ENCODE measurements around the gene SPEN.
A peak's percentile ranks its signal among the peaks of the same experiment; 100 is the strongest.
"Not testable (repeated sequence)": the region's sequence is repeated elsewhere in the genome, so short reads cannot be mapped to it uniquely, and the experiment has no call there.

Gene SPEN

DNA sequence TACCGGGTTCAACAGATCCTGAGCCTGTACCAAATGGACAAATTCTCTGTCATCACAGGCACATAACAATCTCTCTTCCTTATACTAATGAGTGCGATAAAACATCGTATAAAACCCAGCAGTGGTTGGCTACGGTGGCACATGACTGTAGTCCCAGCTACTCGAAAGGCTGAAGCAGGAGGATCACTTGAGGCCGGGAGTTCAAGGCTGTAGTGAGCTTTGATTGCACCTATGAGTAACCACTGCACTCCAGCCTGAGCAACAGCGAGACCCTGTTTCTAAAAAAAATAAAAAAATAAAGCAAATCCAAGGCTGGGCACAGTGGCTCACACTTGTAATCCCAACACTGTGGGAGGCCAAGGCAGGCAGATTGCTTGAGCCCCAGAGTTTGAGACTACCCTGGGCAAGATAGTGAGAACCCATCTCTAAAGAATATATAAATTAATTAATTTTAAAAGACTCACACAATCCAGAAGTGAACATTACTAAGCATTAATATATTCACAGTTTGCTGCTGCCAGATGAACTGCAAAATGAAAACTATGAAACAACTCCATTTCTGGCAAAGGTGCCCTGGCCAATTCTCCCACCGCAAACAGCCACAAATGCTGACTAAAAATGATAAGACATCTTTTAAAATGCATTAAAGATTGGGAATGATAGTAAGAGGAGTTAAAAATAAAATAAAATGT lies 115.3 kb downstream of the SPEN start:
- DNase-seq (ENCODE audit: low spot score): no peak

DNA sequence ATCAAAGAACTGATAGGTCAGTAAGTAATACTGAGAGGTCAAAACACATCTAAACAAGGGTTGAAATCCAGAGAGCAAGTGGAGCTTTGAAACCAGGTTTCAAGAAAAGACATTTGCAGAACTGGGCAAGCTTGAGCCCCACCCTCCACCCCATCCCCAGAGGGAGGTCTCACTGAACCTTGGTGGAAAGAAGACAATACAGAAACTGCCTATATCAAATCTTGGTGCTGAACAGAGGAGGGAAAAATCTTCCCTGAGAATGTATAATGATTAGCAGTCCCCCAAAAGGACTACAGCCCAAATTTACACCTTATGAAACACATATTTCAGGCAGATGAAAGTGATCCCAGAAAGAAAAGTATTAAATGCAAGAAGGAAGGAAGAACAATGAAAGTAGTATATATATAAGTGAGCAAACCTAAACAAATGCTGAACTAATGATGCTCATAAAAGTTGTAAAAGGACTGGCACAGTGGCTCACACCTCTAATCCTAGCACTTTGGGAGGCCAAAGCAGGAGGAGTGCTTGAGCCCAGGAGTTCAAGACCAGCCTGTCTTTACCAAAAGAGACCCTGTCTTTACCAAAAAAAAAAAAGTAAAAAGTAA lies 116.0 kb downstream of the SPEN start:
- no peak for DNase-seq (ENCODE audit: low spot score)

DNA sequence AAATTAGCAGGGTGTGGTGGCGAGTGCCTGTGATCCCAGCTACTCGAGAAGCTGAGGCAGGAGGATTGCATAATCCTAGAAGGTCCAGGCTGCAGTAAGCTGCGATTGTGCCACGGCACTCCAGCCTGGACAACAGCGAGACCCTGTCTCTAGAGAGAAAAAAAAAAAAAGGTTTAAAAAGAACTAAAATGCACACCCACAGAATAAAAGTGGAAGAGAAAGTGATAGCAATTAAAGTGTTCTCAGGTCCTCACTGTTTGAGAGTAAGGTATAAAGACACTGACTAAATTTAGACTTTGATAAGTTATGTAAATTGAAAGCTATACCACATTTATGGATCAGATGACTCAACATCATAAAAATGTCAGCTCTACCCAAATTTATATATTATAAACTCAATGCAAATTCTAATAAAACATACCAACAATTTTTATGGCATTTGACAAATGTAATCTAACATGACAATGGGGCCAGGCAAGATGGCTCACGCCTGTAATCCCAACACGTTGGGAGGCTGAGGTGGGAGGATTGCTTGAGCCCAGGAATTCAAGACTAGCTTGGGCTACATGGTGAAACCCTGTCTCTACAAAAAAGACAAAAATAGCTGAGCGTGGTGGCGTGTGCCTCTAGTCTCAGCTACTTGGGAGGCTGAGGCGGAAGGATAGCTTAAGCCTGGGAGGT lies 116.6 kb downstream of the SPEN start:
- DNase-seq (ENCODE audit: low spot score): peak; percentile 44

DNA sequence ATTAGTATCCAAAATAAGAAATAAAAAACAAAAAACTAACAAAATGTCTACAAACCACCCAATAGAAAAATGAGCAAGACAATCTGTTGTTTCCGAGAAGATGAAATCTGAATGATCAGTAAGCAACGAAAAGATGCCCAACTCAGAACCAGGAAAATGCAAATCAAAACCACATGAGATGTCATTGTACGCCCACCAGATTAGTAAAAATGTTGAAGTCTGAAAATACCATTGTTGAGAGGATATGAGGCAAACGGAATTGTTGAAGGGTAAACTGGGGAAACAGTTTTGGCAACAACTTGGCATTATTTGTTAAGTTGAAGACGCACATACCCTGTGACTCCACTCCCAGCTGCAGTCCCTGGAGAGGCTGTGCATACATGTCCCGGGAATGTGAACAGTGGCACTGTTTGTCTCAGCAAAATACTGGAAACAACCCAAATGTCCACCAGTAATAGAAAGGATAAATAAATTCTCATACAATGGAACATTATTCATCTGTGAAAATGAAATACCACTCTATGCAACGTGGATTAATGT lies 117.8 kb downstream of the SPEN start:
- no peak for DNase-seq (ENCODE audit: low spot score)

DNA sequence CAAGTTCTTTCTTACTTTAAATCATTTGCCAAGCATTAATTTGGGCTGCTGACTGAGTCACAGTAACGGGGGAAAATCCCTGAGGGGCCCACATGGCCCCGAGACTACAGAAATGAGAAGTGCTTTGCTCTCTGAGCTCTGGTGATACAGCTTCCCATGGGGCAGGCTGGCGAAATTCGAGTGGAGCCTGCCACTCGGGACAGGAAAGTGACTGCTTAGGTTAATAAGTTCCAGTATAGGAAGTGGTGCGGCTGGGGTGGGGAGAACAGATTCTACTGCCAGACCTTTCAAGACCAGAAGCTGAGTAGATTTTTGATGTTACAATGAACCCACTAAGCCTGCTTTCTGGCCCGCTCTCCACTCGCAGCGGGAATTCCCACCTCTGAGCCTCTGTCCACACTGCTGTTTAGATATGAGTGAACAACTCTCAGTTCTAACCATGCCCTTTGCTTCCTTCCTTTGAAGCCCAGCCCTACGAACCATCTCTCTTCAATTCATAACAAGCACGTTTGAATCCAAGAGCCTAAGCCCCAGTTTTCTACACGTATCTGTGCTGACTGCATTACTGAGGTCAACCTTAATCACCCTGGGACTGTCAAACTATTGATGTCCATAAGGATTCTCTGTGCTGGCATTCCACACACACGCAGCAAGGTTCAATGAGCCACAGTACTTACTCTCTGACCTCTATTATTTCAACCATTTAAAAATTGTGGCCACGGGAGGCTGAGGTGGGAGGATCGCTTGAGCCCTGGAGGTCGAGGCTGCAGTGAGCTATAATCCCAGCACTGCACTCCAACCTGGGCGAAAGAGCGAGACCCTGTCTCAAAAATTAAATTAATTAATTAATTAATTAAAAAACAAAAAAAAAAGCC lies 118.8 kb downstream of the SPEN start:
- peak; percentile 69 for DNase-seq (ENCODE audit: low spot score)

DNA sequence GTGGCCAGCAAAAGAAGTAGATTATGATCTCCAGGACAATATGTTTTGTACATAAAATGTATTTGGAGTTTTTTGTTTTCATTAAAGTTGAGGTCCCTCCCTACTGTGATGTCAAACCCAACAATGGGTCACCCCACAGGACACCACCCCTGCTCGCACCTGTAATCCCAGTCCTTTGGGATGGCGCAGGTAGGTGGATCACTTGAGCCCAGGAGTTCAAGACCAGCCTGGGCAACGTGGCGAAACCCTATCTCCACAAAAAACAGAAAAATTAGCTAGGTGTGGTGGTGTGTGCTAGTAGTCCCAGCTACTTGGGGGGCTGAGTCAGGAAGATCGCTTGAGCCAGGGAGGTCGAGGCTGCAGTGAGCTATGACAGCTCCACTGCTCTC lies 119.4 kb downstream of the SPEN start:
- no peak for DNase-seq (ENCODE audit: low spot score)

DNA sequence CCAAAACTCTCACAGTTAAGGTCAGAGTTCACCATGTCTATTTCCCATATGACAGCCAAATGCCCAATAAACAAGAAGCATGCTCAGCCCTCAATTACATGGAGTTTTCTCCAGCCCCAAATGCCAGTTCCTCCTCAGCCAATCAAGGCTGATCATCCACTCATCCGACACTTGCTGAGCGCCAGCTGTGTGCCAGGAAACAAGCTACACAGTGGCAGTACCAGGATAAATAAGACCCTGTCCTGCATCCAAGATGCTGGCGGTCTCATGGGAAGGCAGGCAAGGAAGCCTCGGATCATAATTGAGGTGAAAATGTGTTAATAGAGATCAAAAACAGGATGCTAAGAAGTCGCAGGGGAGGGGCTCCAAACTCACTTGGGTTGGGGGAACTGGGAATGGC lies 120.7 kb downstream of the SPEN start:
- DNase-seq (ENCODE audit: low spot score): no peak

DNA sequence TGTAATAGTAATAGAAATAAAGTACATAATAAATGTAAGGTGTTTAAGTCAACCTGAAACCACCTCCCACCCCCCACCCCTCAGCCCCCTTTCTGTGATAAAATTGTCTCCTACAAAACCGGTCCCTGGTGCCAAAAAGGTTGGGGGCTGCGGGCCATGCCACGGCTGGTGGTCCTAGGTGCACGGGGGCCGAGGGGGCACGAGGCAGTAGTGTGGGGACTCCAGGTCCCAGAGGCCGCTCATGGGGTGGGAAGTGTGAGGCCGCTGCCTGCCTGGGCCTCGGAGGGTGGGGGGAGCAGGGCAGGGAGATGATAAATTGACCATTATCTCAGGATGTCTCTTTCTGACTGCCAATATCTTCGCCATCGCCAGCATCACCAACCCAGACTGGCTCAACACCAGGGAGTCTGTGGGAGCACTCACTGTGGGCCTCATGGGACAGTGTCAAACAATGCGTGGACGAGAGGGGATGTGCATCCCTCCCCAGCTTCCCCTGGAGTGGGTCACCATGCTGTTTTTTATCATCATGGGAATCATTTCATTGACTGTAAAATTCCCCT lies 121.9 kb downstream of the SPEN start:
- DNase-seq (ENCODE audit: low spot score): no peak

DNA sequence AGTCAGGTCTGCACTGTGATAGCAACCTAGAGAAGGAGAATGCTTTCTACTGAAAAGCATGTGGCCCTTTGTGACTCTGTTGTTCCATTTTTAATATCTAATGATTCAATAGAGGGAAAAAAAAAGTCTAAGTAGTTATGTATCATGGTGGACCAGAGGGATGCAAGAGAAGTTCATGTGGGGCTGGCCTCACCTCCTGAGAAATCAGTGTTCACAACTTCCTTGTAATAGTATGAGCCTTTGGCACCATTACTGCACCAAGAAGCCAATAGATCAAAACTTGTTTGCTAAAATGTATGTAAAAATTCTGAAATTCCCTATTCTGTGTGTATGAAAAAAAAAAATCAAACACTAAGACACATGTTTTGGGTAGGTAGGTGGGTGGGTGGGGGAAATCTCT lies 123.4 kb downstream of the SPEN start:
- no peak for DNase-seq (ENCODE audit: low spot score)

DNA sequence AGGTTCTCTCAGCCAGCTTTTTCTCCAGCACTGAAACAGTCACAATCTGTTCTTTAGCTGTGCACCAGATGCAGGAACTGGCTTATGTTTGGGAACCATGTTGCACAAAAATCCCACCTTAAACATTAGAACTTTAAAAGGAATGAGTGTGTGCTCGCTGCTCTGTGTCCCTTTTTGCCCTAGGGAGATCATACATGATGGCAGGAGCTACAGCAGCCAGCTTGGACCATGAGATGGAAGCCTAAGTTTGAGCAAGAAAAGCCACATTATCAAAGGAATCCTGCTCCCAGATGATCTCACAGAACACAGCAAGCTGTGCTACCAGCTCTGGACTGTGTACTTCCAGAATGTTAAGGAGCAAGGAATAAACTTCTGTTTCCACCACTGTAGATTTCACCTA lies 124.9 kb downstream of the SPEN start:
- no peak for DNase-seq (ENCODE audit: low spot score)

DNA sequence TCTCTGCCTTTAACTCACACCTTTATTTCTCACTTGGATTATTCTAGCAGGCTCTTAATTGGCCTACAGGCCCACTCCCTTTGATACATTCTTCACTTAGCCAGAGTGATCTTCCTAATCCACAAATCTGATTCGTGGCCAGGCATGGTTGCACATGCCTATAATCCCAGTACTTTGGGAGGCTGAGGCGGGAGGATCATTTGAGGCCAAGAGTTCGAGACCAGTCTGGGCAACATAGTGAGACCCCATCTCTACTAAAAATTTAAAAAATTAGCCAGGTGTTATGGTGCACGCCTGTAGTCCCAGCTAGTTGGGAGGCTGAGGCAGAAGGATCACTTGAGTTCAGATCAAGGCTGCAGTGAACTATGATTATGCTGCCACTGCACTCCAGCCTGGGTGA lies 126.3 kb downstream of the SPEN start:
- no peak for DNase-seq (ENCODE audit: low spot score)

DNA sequence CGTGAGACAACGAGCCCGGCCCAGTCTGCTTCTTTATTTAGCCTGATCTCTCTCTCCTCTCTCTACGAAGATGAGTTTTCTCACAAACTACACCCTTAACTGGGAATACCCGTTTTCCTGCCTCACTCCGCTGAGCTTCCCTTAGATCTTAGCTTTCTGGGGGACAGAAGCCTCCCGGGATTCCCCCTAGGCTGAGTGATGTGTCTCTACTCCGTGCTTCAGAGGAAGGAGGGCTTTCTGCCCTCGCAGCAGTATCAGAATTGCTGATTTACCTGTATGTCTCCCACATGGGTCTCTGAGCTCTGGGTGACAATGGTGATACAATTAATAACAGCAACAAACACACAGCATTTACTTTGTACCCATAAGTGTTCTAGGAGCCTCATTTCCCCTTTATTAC lies 127.3 kb downstream of the SPEN start:
- DNase-seq (ENCODE audit: low spot score): no peak

DNA sequence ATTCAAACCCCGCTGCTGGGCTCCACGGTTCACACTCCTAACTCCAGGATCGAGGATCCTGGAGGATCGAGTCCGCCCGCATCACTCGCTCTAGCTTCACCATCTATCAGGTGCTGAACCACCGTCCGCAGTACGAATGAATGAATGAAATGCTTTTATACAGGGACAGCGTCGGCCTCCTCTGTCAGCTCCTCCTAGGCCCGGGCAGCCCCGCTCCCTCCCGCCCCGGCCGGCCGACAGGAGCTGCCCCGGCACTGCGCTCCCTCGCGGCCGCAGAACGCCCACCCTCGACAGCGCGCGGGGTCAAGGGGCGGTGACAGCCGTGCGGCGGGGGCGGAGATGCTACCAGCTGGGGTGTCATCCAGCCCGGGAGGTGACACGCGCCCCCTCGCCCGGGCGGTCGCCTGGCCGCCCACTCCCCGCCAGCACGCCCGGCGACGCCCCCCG lies 127.9 kb downstream of the SPEN start:
- peak; percentile 62 for DNase-seq (ENCODE audit: low spot score)

DNA sequence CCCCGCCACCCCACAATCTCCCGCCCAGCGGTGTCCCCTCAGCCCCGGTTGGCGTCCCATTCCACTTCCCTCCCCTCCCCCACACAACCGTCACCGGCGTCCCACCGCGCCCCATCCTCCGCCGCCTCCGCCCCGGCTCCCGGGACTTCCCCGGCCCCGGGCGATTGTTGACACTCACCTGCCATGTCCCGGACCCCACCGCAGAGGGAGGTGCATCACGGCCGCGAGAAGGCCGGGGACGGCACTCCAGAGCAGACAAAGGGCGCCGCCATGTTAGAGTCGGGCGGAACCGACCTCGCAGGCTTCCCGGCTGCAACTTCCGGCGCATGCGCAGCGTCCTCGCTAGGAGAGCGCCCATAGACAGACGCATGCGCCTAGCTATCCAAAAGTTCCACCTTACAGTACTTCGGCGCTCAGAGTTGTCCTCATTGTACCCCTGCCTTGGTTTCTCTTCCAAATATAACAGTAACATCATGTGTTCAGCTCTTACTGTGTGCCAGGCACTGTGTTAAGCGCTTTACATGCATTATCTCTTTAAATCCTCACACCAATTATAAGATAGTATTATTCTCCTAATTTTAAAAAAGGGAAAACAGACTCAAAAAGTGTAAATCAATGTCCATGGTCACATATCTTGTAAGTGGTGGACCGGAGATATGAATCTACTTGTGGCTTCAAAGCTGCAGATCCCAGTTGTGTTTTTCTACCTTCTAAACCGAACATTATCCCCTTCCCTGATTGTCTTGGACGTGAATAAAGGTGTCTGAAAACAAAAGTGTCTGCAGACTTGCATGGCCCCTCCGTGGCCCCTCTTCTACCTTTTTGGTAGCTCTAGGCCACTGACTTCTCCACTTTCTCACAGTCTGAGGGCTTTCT lies 128.5 kb downstream of the SPEN start, which contains the start of gene ZBTB17:
TSS of gene ZBTB17 (minus strand) at position 297 of the 876 bp plus-strand sequence. CDS start 27,606 bp downstream, outside the sequence.
- peak; percentile 95 for DNase-seq (ENCODE audit: low spot score)

DNA sequence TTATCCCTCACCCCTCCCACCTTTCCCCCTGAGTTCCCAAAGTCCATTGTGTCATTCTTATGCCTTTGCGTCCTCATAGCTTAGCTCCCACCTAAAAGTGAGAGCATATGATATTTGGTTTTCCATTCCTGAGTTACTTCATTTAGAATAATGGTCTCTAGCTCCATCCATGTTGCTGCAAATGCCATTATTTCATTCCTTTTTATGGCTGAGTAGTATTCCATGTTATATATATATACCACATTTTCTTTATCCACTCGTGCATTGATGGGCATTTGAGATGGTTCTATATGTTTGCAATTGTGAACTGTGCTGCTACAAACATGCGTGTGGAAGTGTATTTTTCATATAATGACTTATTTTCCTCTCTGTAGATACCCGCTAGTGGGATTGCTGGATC lies 130.4 kb downstream of the SPEN start:
- DNase-seq (ENCODE audit: low spot score): not testable (repeated sequence)

DNA sequence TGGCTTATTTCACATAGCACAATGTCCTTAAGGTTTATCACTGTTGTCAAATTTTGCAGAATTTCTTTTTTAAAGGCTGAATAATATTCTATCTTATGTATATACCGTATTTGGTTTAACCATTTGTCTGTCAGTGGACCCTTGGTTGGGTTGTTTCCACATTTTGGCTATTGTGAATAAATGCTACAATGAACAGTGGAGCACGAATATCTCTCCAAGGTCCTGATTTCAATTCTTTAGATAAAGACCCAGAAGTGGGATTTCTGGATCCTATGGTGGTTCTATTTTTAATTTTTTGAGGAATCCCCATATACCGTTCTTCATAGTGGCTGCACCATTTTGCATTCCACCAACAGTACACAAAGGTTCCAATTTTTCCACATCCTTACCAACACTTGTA lies 134.2 kb downstream of the SPEN start:
- DNase-seq (ENCODE audit: low spot score): no peak

DNA sequence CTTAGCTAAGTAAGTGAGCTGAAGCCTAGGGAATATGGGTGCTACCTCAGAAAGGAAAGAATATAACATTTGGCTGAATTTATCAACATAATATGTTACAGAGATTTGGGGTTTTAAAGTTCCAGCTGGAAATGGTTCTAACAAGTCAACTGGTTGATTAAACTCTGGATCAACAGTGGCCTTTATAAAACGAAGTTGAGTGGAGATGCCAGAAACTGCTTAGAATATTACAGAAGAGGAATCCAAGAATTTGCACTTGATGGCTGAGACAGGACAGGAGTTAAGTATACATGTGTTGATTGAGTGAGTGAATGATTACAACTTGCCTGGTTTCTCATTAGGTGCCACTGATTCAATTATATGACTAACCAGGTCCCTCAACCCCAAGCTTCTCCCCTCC lies 135.8 kb downstream of the SPEN start:
- DNase-seq (ENCODE audit: low spot score): no peak

DNA sequence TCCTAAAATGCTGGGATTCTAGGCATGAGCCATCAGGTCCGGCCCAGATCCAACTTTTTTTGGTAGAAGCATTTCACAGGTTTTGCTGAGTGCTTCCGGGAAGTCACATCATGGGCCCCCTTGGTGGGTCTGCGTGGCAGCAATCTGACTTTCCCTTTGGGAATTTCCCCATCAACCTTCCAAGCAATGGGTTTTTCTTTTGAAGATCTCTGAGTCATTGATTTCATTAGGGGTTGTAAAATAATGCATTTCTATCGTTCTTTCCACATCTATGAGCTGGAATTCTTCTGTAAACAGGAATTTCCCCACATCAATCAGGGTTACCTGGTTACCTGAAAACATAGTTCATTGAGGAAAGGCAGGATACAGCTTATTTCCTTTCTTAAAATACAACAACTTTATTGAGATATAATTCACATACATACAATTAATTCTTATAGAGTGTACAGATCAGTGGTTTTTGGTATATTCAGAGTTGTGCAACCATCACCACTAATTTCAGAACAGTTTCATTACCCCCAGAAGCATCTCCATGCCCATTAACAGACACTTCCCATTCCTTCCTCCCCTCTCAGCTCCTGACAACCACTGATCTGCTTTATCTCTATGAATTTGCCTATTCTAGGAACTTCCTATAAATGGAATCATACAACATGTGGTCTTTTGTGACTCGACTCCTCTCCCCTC lies 138.2 kb downstream of the SPEN start:
- no peak for DNase-seq (ENCODE audit: low spot score)

DNA sequence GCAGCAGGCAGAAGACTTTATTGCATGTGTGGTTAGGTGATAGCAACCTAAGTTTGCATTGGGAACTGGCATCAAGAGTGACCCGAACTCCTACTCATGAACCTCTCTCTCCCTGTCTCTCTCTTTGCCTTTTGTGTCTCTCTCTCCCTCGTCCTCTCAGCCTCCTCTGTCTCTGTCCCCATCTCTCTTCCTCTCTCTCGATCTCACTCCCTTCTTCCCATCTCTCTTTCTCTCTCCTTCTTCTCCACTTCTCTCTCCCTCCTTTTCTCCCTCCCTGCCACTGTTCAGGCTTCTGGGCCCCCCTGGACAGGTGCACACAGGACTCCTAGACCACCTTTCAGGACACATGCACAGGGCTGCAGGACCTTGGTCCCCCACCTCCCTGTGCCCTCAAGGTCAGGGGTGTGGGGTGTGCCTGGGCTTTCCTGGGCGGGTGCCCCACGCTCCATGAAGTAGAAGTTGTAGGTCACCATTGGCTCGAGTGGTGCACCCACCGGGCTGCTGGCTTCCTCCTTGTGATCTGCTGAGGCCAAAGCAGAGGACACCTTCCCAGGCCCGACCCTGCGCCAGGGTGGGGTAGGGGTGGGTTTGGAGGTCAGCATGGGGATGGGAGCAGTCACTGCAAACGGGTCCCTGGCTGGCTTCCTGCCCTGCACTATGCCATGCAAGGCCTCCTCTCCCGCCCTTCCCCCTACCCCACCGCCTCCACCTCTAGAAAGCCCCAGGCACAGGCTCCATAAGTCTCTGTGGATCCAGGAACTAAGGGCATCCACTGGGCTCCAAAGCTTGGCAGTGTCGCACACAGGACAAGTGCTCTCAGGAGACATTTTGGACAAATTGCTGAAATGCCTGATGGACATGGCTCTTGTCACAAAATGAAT lies 141.6 kb downstream of the SPEN start:
- no peak for DNase-seq (ENCODE audit: low spot score)
